ENCODE results near the gene ZDHHC14.
A peak's percentile ranks its signal among the peaks of the same experiment; 100 is the strongest.

ZDHHC14 gene

GRCh38 chr6:157647261-157647915 lies 266.4 kb downstream of the ZDHHC14 start:
- DNase-seq (ENCODE audit: low spot score), result no peak

- no peak for DNase-seq (ENCODE audit: low spot score)
These were observed 267.6 kb downstream of the ZDHHC14 start for GRCh38 chr6:157648561-157648960.

- DNase-seq (ENCODE audit: low spot score), result no peak
These were observed 268.6 kb downstream of the ZDHHC14 start for GRCh38 chr6:157649311-157650260.

GRCh38 chr6:157650261-157650640 lies 269.3 kb downstream of the ZDHHC14 start:
- peak; percentile 53 for DNase-seq (ENCODE audit: low spot score)

GRCh38 chr6:157650801-157651200 lies 269.8 kb downstream of the ZDHHC14 start:
- DNase-seq (ENCODE audit: low spot score), result no peak

GRCh38 chr6:157651731-157652490 lies 270.9 kb downstream of the ZDHHC14 start:
- DNase-seq (ENCODE audit: low spot score), result no peak

GRCh38 chr6:157652601-157653363 lies 271.8 kb downstream of the ZDHHC14 start:
- DNase-seq (ENCODE audit: low spot score), result no peak

GRCh38 chr6:157653521-157653920 lies 272.5 kb downstream of the ZDHHC14 start:
- no peak for DNase-seq (ENCODE audit: low spot score)

- DNase-seq (ENCODE audit: low spot score), result no peak
These were observed 274.1 kb downstream of the ZDHHC14 start for GRCh38 chr6:157655139-157655538.

- DNase-seq (ENCODE audit: low spot score), result peak; percentile 50
These were observed 275.5 kb downstream of the ZDHHC14 start for GRCh38 chr6:157656437-157656997.

- DNase-seq (ENCODE audit: low spot score), result no peak
These were observed 276.8 kb downstream of the ZDHHC14 start for GRCh38 chr6:157657754-157658153.

GRCh38 chr6:157658301-157658700 lies 277.3 kb downstream of the ZDHHC14 start:
- no peak for DNase-seq (ENCODE audit: low spot score)

GRCh38 chr6:157659536-157660271 lies 278.7 kb downstream of the ZDHHC14 start:
- no peak for DNase-seq (ENCODE audit: low spot score)

GRCh38 chr6:157660414-157660813 lies 279.4 kb downstream of the ZDHHC14 start:
- DNase-seq (ENCODE audit: low spot score), result no peak

- no peak for DNase-seq (ENCODE audit: low spot score)
These were observed 280.7 kb downstream of the ZDHHC14 start for GRCh38 chr6:157661652-157662051.

GRCh38 chr6:157663261-157663660 lies 282.3 kb downstream of the ZDHHC14 start:
- DNase-seq (ENCODE audit: low spot score), result no peak

- DNase-seq (ENCODE audit: low spot score), result no peak
These were observed 284.2 kb downstream of the ZDHHC14 start for GRCh38 chr6:157665180-157665579.

GRCh38 chr6:157666729-157667128 lies 285.7 kb downstream of the ZDHHC14 start:
- DNase-seq (ENCODE audit: low spot score), result no peak

- peak; percentile 78 for DNase-seq (ENCODE audit: low spot score)
These were observed 286.4 kb downstream of the ZDHHC14 start for GRCh38 chr6:157667211-157668008.

- no peak for DNase-seq (ENCODE audit: low spot score)
These were observed 287.0 kb downstream of the ZDHHC14 start for GRCh38 chr6:157668009-157668401.

Data from AG20443 (cell line).